ENCODE results near the gene WDR46. TPM values are rescaled to one million over a fixed set of nuclear protein-coding genes. Genes with fewer than 3 reads are reported as not detected.

The WDR46 gene
- total and polyA plus RNA-seq, 2 of the 13 experiments (the other 11 are each of a cell fraction or from before 2014, with no cell fraction given), result 47.4 to 105 TPM

DNA sequence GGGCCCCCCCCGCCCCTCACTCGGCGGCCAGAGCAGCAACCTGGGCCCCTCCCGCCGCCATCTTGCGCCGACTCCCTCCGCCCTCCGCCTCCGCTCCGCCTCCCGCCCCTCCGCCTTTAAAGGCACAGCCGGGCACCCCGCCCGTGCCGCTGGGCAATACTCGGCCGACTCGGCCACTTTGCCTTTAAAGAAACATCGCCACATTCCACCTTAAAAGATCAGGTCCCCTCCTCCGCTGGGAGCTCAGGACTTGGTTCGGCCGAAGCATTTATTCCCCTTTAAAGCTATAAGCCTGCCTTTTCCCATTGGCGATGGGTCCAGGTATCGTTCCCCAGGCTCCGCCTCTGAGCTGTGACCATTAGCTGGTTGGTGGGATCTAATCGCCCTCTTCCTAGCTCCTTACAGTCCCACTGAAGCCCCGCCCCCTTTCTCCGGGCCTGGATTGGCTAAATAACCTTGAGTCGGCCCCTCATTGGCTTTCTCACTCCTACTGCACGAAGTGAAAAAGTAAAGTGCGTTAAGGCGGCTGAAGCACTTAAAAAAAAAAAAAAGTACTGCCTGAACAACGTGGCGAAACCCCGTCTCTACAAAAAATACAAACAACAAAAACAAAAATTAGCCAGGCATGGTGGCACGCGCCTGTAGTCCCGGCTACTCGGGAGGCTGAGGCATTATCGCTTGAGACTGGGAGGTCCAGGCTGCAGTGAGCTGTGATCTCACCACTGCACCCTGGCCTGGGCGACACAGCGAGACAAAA is 28.8 kb upstream of the WDR46 start, which contains the start of gene ZBTB22 (continued):
- TF ChIP-seq, protein P1, sequence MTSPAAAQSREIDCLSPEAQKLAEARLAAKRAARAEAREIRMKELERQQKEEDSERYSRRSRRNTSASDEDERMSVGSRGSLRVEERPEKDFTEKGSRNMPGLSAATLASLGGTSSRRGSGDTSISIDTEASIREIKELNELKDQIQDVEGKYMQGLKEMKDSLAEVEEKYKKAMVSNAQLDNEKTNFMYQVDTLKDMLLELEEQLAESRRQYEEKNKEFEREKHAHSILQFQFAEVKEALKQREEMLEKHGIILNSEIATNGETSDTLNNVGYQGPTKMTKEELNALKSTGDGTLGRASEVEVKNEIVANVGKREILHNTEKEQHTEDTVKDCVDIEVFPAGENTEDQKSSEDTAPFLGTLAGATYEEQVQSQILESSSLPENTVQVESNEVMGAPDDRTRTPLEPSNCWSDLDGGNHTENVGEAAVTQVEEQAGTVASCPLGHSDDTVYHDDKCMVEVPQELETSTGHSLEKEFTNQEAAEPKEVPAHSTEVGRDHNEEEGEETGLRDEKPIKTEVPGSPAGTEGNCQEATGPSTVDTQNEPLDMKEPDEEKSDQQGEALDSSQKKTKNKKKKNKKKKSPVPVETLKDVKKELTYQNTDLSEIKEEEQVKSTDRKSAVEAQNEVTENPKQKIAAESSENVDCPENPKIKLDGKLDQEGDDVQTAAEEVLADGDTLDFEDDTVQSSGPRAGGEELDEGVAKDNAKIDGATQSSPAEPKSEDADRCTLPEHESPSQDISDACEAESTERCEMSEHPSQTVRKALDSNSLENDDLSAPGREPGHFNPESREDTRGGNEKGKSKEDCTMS (CRISPR knock-in tag; conservative IDR thresholded peaks at IDR 0.05), result no peak
- TF ChIP-seq, protein P2, sequence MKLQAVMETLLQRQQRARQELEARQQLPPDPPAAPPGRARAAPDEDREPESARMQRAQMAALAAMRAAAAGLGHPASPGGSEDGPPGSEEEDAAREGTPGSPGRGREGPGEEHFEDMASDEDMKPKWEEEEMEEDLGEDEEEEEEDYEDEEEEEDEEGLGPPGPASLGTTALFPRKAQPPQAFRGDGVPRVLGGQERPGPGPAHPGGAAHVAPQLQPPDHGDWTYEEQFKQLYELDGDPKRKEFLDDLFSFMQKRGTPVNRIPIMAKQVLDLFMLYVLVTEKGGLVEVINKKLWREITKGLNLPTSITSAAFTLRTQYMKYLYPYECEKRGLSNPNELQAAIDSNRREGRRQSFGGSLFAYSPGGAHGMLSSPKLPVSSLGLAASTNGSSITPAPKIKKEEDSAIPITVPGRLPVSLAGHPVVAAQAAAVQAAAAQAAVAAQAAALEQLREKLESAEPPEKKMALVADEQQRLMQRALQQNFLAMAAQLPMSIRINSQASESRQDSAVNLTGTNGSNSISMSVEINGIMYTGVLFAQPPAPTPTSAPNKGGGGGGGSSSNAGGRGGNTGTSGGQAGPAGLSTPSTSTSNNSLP (IDR thresholded peaks at IDR 0.05; ENCODE audit: low read depth, low read length), result no peak
- 0 out of 2 replicates have a peak, but pooled peaks have one; percentile 58 for TF ChIP-seq NKX3-1 (CRISPR knock-in tag; IDR thresholded peaks at IDR 0.05)
- TF ChIP-seq, protein P3, sequence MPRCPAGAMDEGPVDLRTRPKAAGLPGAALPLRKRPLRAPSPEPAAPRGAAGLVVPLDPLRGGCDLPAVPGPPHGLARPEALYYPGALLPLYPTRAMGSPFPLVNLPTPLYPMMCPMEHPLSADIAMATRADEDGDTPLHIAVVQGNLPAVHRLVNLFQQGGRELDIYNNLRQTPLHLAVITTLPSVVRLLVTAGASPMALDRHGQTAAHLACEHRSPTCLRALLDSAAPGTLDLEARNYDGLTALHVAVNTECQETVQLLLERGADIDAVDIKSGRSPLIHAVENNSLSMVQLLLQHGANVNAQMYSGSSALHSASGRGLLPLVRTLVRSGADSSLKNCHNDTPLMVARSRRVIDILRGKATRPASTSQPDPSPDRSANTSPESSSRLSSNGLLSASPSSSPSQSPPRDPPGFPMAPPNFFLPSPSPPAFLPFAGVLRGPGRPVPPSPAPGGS (CRISPR knock-in tag; IDR thresholded peaks at IDR 0.05), result no peak
- TF ChIP-seq KDM1A (CRISPR knock-in tag; IDR thresholded peaks at IDR 0.05), result no peak
- TF ChIP-seq SIN3A (IDR thresholded peaks at IDR 0.05; ENCODE audit: borderline replicate concordance, low read depth, low read length), result no peak; the same call in 1 of the 2 replicates
- TF ChIP-seq XRCC5 (optimal IDR thresholded peaks at IDR 0.05; ENCODE audit: low read length), result no peak
- TF ChIP-seq ZMAT3 (CRISPR knock-in tag; conservative IDR thresholded peaks at IDR 0.05), result peak; percentile 69; the same call in 1 of the 2 replicates
- TF ChIP-seq, protein P4, sequence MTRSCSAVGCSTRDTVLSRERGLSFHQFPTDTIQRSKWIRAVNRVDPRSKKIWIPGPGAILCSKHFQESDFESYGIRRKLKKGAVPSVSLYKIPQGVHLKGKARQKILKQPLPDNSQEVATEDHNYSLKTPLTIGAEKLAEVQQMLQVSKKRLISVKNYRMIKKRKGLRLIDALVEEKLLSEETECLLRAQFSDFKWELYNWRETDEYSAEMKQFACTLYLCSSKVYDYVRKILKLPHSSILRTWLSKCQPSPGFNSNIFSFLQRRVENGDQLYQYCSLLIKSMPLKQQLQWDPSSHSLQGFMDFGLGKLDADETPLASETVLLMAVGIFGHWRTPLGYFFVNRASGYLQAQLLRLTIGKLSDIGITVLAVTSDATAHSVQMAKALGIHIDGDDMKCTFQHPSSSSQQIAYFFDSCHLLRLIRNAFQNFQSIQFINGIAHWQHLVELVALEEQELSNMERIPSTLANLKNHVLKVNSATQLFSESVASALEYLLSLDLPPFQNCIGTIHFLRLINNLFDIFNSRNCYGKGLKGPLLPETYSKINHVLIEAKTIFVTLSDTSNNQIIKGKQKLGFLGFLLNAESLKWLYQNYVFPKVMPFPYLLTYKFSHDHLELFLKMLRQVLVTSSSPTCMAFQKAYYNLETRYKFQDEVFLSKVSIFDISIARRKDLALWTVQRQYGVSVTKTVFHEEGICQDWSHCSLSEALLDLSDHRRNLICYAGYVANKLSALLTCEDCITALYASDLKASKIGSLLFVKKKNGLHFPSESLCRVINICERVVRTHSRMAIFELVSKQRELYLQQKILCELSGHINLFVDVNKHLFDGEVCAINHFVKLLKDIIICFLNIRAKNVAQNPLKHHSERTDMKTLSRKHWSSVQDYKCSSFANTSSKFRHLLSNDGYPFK (CRISPR knock-in tag; IDR thresholded peaks at IDR 0.05; ENCODE audit: borderline replicate concordance), result peak; percentile 63; the same call in 1 of the 2 replicates
- TF ChIP-seq ZFP1 (CRISPR knock-in tag; IDR thresholded peaks at IDR 0.05), result peak; percentile 23; the same call in 1 of the 2 replicates
- no peak for TF ChIP-seq ZNF724P (CRISPR knock-in tag; IDR thresholded peaks at IDR 0.05; ENCODE audit: borderline replicate concordance)
- peak; percentile 67 for TF ChIP-seq RBFOX2 (IDR thresholded peaks at IDR 0.05; ENCODE audit: low read depth, low read length)
- TF ChIP-seq ZFP36L1 (CRISPR knock-in tag; IDR thresholded peaks at IDR 0.05), result 0 out of 2 replicates have a peak, but pooled peaks have one; percentile 24
- no peak for TF ChIP-seq ZNF550 (CRISPR knock-in tag; IDR thresholded peaks at IDR 0.05; ENCODE audit: borderline replicate concordance)
- no peak for TF ChIP-seq TBX3 (IDR thresholded peaks at IDR 0.05; ENCODE audit: borderline replicate concordance)
- peak; percentile 67; the same call in 1 of the 2 replicates for TF ChIP-seq ZNF451 (CRISPR knock-in tag; IDR thresholded peaks at IDR 0.05)
- TF ChIP-seq, protein P5, sequence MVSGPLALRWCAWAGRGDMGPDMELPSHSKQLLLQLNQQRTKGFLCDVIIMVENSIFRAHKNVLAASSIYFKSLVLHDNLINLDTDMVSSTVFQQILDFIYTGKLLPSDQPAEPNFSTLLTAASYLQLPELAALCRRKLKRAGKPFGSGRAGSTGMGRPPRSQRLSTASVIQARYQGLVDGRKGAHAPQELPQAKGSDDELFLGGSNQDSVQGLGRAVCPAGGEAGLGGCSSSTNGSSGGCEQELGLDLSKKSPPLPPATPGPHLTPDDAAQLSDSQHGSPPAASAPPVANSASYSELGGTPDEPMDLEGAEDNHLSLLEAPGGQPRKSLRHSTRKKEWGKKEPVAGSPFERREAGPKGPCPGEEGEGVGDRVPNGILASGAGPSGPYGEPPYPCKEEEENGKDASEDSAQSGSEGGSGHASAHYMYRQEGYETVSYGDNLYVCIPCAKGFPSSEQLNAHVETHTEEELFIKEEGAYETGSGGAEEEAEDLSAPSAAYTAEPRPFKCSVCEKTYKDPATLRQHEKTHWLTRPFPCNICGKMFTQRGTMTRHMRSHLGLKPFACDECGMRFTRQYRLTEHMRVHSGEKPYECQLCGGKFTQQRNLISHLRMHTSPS (CRISPR knock-in tag; IDR thresholded peaks at IDR 0.05; ENCODE audit: low read depth), result no peak
- no peak for TF ChIP-seq SATB2 (CRISPR knock-in tag; IDR thresholded peaks at IDR 0.05)
